SW480 (cell line): ENCODE measurements around the gene HLA-G.
"Not testable (repeated sequence)": the region's sequence is repeated elsewhere in the genome, so short reads cannot be mapped to it uniquely, and the experiment has no call there.

ENCODE experiments used
- DNase-seq: peaks from one replicate; pipeline ENCODE4 v3.0.0-alpha.2; 2016; ENCODE audit warnings: low spot score

Gene HLA-G

DNA sequence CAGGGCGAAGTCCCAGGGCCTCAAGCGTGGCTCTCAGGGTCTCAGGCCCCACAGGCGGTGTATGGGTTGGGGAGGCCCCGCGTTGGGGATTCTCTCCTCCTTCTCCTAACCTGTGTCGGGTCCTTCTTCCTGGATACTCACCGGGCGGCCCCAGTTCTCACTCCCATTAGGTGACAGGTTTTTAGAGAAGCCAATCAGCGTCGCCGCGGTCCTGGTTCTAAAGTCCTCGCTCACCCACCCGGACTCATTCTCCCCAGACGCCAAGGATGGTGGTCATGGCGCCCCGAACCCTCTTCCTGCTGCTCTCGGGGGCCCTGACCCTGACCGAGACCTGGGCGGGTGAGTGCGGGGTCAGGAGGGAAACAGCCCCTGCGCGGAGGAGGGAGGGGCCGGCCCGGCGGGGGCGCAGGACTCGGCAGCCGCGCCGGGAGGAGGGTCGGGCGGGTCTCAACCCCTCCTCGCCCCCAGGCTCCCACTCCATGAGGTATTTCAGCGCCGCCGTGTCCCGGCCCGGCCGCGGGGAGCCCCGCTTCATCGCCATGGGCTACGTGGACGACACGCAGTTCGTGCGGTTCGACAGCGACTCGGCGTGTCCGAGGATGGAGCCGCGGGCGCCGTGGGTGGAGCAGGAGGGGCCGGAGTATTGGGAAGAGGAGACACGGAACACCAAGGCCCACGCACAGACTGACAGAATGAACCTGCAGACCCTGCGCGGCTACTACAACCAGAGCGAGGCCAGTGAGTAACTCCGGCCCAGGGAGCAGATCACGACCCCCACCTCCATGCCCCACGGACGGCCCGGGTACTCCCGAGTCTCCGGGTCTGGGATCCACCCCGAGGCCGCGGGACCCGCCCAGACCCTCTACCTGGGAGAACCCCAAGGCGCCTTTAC lies at the start of gene HLA-G:
HLA-G (plus strand) TSS at position 247 of the 892 bp plus-strand sequence; CDS start at position 267, 20 bp downstream.
- no peak for DNase-seq

DNA sequence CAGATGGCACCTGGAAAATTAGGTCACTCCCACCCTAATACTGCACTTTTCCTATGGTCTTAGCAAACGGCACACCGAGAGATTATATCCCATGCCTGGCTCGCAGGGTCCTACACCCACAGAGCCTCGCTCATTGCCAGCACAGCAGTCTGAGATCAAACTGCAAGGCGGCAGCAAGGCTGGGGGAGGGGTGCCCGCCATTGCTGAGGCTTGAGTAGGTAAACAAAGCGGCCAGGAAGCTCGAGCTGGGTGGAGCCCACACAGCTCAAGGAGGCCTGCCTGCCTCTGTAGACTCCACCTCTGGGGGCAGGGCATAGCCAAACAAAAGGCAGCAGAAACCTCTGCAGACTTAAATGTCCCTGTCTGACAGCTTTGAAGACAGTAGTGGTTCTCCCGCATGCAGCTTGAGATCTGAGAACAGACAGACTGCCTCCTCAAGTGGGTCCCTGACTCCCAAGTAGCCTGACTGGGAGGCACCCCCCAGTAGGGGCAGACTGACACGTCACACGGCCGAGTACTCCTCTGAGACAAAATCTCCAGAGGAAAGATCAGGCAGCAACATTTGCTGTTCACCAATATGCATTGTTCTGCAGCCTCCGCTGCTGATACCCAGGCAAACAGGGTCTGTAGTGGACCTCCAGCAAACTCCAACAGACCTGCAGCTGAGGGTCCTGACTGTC lies 47.5 kb upstream of the HLA-G start:
- DNase-seq: not testable (repeated sequence)

- DNase-seq: no peak
These were observed 38.4 kb upstream of the HLA-G start for GRCh38 chr6:29789176-29789575.

DNA sequence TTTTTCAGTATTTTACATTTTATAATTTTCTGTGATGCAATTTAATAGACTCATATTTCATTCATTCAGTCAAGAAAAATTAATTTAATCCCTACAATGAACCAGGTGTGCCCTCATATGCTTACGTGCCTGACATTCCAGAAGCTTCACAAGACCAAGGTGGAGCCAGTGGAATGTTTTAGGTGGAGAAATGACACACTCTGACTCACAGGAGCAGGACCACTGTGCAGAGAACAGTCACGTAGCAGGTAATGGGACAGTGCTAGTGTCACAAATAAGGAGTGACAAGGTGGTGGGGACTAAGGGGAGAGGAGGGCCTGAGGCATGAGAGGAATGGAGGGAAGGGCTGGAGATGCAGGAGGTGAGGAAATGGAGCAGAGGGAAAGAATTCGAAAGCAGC lies 37.0 kb upstream of the HLA-G start:
- DNase-seq: peak; percentile 88

GRCh38 chr6:29791162-29791561 lies 36.5 kb upstream of the HLA-G start:
- peak; percentile 49 for DNase-seq

DNA sequence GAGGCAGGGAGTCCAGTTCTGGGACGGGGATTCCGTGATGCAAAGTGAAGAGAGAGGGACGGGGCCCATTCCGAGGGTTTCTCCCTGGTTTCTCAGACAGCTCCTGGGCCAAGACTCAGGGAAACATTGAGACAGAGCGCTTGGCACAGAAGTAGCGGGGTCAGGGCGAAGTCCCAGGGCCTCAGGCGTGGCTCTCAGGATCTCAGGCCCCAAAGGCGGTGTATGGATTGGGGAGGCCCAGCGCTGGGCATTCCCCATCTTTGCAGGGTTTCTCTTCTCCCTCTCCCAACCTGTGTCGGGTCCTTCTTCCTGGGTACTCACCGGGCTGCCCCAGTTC lies 35.9 kb upstream of the HLA-G start:
- DNase-seq: no peak

DNA sequence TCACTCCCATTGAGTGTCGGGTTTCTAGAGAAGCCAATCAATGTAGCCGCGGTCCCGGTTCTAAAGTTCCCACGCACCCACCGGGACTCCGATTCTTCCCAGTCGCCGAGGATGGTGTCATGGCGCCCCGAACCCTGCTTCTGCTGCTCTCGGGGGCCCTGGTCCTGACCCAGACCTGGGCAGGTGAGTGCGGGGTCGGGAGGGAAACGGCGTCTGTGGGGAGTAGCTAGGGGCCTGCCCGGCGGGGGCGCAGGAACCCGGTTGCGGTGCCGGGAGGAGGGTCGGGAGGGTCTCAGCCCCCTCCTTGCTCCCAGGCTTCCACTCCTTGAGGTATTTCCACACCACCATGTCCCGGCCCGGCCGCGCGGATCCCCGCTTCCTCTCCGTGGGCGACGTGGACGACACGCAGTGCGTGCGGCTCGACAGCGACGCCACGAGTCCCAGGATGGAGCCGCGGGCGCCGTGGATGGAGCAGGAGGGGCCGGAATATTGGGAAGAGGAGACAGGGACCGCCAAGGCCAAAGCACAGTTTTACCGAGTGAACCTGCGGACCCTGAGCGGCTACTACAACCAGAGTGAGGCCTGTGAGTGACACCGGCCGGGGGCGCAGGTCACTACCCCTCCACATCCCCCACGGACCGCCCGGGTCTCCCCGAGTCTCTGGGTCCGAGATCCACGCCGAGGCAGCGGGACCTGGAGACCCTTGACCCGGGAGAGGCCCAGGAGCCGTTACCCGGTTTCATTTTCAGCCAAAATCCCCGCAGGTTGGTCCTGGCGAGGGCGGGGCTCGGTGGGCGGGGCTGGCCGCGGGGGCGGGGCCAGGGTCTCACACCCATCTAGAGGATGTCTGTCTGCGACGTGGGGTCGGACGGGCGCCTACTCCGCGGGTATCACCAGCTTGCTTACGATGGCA lies 35.2 kb upstream of the HLA-G start:
- no peak for DNase-seq

DNA sequence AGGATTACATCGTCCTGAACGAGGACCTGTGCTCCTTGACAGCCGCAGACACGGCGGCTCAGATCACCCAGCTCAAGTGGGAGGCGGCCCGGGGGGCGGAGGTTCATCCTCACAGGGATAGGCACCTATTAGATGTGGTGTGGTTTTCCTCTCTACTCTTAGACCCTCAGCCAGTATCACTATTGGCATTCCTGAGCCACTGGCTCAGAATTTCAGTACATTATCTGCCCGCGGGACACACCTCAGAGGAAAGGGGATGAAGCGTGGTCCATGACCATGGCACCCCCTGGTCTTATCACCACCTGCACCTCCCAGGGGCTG lies 34.6 kb upstream of the HLA-G start:
- DNase-seq: no peak

- no peak for DNase-seq
These were observed 33.8 kb upstream of the HLA-G start for GRCh38 chr6:29793796-29794195.

- no peak for DNase-seq
These were observed 31.6 kb upstream of the HLA-G start for GRCh38 chr6:29796026-29796425.

- DNase-seq: no peak
These were observed 30.5 kb upstream of the HLA-G start for GRCh38 chr6:29797135-29797534.

DNA sequence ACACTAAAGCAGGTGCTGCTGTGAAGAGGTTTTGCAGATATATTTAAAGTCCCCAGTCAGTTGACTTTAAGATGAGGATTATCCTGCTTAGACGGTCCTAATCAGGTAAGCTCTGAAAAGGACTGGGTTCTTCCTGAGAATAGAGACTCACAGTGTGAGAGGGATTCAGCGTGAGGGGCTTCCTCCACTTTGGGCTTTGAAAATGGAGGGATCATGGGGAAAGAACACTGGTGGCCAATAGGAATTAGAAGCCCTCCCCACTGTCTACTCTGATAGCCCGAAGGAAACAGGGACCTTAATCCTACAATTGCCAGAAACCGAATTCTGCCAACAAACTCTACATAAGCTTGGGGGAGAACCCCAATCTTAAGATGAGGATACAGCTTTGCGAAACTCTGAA lies 29.7 kb upstream of the HLA-G start:
- no peak for DNase-seq

DNA sequence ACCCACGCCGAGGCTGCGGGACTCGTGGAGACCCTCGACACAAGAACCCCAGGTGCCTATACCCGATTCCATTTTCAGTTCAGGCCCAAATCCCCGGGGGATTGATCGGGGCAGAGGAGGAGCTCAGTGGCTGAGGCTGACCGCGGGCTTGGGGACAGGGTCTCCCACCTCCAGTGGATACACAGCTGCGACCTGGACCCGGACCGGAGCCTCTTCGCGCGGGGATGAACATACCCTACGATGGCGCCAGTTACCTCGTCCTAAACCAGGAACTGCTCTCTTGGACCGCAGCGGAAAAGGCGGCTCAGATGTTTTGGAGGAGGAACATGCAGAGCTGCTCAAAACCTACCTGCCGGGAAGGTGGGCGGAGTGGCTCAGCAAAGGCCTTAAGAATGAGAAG lies 27.4 kb upstream of the HLA-G start:
- no peak for DNase-seq

GRCh38 chr6:29806387-29806786 lies 21.2 kb upstream of the HLA-G start:
- DNase-seq: no peak

DNA sequence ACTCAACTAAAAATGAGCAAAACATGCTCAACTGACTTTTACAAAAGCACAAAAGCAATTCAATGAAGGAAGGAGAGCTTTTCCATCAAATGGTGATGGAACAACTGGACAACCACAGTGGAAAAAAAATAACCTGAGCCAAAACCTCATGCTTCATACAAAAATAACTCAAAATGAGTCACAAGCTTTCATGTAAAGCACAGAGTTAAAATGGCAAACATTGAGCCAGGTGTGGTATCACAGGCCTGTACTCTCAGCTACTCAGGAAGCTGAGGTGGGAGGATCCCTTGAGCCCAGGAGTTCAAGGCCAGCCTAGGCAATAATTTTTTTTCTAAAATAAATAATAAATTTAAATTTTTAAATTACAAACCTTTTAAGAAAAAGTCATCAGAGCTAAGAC lies 18.4 kb upstream of the HLA-G start:
- DNase-seq: no peak

DNA sequence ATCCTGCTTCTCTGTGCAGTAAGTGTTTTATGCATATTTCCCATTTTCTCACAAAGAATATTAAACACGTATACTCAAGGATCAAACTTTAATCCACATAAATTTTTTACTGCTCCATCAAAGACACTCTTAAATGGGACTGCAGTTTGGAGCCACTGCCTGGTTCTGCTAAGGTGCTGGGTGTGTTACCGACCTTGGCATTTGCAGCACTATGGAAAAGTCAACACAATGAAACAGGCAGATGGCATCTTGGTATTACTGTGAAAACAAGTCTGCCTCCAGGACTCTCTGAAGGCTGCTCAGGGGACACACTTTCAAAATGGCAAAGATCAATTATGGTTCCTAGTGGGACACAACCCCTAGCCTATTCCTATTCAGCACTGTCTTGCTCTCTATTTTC lies 17.3 kb upstream of the HLA-G start:
- DNase-seq: no peak

DNA sequence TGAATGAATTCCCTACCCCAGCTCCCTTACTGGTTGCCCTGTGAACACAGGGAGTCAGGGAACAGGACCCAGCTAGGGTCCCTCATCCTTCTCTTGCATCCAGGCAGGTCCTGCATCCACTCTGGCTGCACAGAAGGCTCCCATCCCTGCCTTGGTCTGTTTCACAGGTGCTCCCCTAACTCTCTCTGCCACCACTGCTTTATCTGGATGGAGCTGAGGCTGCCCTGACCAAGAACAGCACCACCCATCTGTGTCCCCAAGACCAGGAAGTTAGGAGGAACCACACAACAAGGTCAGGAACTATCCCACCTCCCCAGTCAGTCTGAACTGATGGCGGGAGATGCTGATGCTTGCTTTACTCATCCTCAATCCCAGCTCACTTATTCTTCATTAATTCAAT lies 16.2 kb upstream of the HLA-G start:
- no peak for DNase-seq

DNA sequence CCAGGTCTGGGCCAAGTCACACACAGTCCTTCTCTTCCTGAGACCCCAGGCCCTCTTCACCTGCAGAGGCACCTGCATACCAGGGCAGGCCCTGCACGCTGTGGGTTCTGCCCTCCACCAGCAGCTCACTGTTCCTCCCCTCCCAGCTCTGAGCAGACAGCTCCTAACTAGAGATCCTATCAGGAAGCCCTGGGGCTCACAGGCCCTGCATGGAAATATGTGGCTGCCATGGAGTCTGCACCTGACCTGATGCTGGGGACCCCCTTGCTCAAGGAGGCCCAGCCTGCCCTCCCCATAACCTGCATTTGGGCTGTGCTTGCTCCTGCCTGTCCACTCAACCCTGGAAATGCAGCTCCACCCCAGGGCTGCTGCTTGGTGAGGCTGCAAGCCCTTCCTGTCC lies 14.6 kb upstream of the HLA-G start:
- no peak for DNase-seq

DNA sequence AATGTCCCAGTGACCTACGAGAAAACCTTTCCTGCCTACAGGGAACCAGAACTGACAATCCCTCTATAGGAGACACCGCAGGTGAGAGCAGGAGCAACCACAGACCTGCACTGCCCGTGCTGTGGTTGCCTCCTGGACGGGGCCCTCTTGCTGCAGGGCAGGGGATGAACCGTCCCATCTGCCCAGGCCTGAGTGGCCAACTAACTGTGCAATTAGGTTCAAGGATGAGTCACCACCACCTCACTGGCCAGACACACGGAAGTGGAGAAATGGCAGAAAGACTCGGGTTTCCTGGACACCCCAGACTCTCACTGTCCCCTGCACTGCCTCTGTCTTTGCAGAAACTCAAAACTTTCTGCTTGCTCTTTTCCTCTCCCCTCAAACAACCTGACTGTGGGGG lies 13.8 kb upstream of the HLA-G start:
- peak; percentile 53 for DNase-seq

DNA sequence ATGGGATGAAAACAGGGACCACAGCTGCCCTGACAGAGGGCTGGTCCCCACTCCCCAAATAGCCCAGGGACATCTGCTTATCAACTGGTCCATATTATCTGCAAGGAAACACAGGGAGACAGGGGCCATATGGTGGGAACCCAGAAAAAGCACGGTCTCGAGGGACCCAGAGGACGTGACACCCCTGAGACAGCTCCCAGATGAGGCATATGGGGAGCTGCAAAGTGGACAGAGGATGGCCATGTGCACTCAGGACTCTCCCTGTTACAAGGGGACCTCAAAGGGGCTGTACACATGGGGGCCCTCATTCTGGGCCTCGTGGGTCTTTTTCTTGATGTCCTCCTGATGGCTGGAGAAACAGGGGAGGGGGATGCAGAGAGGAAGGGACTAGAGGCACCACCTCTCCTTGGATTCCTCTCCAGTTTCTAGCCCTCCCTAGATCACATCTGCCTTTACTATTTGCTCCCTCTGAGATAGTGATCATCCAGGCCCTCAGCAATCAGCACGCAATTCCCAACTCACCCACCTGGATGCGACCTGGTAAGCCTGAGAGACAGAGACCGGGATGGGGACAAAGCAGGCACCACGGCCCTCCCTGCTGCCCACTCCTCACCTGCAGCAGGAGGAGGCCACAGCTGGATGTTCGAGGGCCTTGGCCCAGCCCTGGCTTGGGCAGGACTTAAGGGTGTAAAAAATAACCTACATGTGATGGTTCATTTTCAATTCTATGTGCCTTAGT lies 13.1 kb upstream of the HLA-G start:
- DNase-seq: no peak

DNA sequence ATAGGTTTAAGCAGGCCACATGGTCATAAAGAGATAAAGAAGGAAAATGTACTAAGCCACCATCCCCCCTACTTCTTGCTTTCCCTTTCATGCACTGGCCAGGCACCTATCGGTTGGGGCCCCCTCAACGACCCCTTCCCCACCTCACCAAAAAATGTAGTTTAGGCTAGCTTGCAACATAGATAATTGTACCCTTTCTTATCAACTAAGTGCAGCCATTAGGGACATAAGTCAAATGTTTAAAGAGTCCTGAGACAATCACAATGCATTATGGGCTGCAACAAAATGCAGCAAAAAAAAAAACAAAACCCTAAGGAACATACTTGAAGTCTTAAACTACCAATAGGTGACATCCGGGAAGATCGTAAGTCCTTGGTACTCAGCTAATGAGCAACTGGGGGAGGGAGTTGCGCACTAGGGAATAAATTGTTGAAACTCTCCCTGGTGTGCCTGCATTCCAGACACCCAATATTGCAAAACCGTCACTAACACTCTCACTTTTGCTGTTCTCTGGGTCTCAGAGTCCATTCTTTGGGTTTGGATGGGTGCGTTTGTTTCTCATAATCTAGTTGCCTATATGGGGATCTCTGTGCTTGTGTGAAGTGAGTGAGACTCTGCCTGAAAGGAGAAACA lies 12.4 kb upstream of the HLA-G start:
- DNase-seq: no peak

DNA sequence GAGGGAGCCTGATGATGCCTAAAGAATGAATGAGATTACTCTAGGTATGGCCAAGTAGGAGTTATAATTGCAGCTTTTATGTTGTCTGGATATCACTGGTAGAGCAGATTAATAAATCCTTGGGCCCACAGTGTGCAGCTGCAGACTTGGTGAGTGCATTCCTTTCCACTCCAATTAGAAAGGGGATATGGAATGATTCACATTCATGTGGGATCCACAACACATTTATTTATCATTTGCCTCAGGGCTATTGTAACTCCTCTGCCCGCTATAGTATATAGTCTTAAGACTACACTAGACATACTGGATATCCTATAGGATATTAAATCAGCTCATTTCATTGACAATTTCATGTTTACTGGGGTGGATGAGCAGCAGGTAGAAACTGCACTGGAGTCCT lies 11.6 kb upstream of the HLA-G start:
- DNase-seq: no peak
